NT2/D1 (cell line): Measurements from ENCODE around the gene SGO2.

Experiments used
- DNase-seq: peaks from one replicate; pipeline ENCODE4 v3.0.0-alpha.2; 2011; ENCODE audit warnings: low read depth, low spot score
- H3K27me3 ChIP-seq: 2 replicates; pipeline ENCODE4 v1.6.0; 2011; ENCODE audit warnings: mild to moderate bottlenecking; ENCODE audit not compliant: insufficient read length, insufficient read depth
- H3K36me3 ChIP-seq: 2 replicates; pipeline ENCODE4 v1.6.1; 2011; ENCODE audit warnings: mild to moderate bottlenecking, low read length, mixed read lengths; ENCODE audit not compliant: insufficient read depth, insufficient read length
- H3K4me1 ChIP-seq: 2 replicates; pipeline ENCODE4 v1.5.1; 2011; ENCODE audit not compliant: insufficient read depth, insufficient read length
- H3K4me3 ChIP-seq: 2 replicates; pipeline ENCODE4 v1.5.1; 2011; ENCODE audit warnings: low read depth; ENCODE audit not compliant: insufficient read length
- H3K9ac ChIP-seq: 2 replicates; pipeline ENCODE4 v1.6.0; 2011; ENCODE audit warnings: low read depth; ENCODE audit not compliant: insufficient read length
- H3K9me3 ChIP-seq: 2 replicates; pipeline ENCODE4 v1.5.1; 2011; ENCODE audit warnings: mild to moderate bottlenecking, low read length; ENCODE audit not compliant: insufficient read depth
- SUZ12 ChIP-seq: IDR thresholded peaks from 2 replicates; pipeline ENCODE4 v1.6.1; 2011; ENCODE audit not compliant: insufficient read length, insufficient read depth; ENCODE audit errors: extremely low read depth
- YY1 ChIP-seq: IDR thresholded peaks from 2 replicates; pipeline ENCODE4 v1.6.1; 2011; ENCODE audit not compliant: insufficient read length, insufficient read depth
- ZNF274 ChIP-seq: IDR thresholded peaks from 2 replicates; pipeline ENCODE4 v1.6.1; 2011; ENCODE audit warnings: mild to moderate bottlenecking, low read depth, low read length

Gene SGO2

GRCh38 chr2:200502196-200502595 is 23.8 kb upstream of the SGO2 start:
- H3K9me3 ChIP-seq = no peaks in the 10 kb centered on the region
- H3K9ac ChIP-seq = no peak overlapping the region
- H3K4me1 ChIP-seq = no peaks in the 10 kb centered on the region
- no peaks in the 10 kb centered on the region for H3K27me3 ChIP-seq
- H3K4me3 ChIP-seq = no peak overlapping the region
- no peak for DNase-seq
- H3K36me3 ChIP-seq = peaks cover 14% of the 10 kb centered on the region
- TF ChIP-seq ZNF274 = no peak
- no peak for TF ChIP-seq YY1
- TF ChIP-seq SUZ12 = no peak

GRCh38 chr2:200506679-200507078 is 19.3 kb upstream of the SGO2 start:
- H3K27me3 ChIP-seq = no peaks in the 10 kb centered on the region
- no peak overlapping the region for H3K4me3 ChIP-seq
- no peak for DNase-seq
- TF ChIP-seq YY1 (no peak), SUZ12 (no peak), ZNF274 (no peak)
- no peaks in the 10 kb centered on the region for H3K9me3 ChIP-seq
- H3K36me3 ChIP-seq = peaks cover 14% of the 10 kb centered on the region
- no peak overlapping the region for H3K9ac ChIP-seq
- peaks cover 4% of the 10 kb centered on the region for H3K4me1 ChIP-seq

GRCh38 chr2:200507179-200507578 is 18.8 kb upstream of the SGO2 start:
- H3K9me3 ChIP-seq = no peaks in the 10 kb centered on the region
- no peak overlapping the region for H3K9ac ChIP-seq
- TF ChIP-seq ZNF274 = no peak
- TF ChIP-seq YY1 = no peak
- no peak for TF ChIP-seq SUZ12
- H3K36me3 ChIP-seq = peaks cover 14% of the 10 kb centered on the region
- H3K4me3 ChIP-seq = no peak overlapping the region
- DNase-seq = no peak
- no peaks in the 10 kb centered on the region for H3K27me3 ChIP-seq
- H3K4me1 ChIP-seq = peaks cover 4% of the 10 kb centered on the region

- no peak for DNase-seq
- no peaks in the 10 kb centered on the region for H3K9me3 ChIP-seq
- H3K27me3 ChIP-seq = no peaks in the 10 kb centered on the region
- H3K4me1 ChIP-seq = peaks cover 4% of the 10 kb centered on the region
- peak overlapping the region; percentile 74 for H3K4me3 ChIP-seq
- peaks cover 5% of the 10 kb centered on the region for H3K36me3 ChIP-seq
- no peak for TF ChIP-seq SUZ12
- no peak for TF ChIP-seq YY1
- peak overlapping the region; percentile 88 for H3K9ac ChIP-seq
These were observed 16.8 kb upstream of the SGO2 start for GRCh38 chr2:200509235-200509611.

GRCh38 chr2:200509612-200510433 is 16.2 kb upstream of the SGO2 start, which contains the start of gene KCTD18:
Gene KCTD18 (minus strand): TSS chr2:200510068. CDS start chr2:200507016, 3,052 bp downstream.
- Histone ChIP-seq H3K4me1 (peaks cover 4% of the 10 kb centered on the region), H3K27me3 (no peaks in the 10 kb centered on the region), H3K9ac (peak within 1 kb of the TSS; percentile 88), H3K36me3 (peaks cover under 1% of the 10 kb centered on the region), H3K9me3 (no peaks in the 10 kb centered on the region), H3K4me3 (peak within 1 kb of the TSS; percentile 74)
- DNase-seq = peak; percentile 84
- TF ChIP-seq ZNF274 = no peak
- no peak for TF ChIP-seq YY1
- no peak for TF ChIP-seq SUZ12

- Histone ChIP-seq H3K4me1 (no peaks in the 10 kb centered on the region), H3K27me3 (no peaks in the 10 kb centered on the region), H3K9me3 (no peaks in the 10 kb centered on the region; the same call in 1 of the 2 replicates), H3K9ac (no peak overlapping the region), H3K36me3 (no peaks in the 10 kb centered on the region), H3K4me3 (no peak overlapping the region)
- TF ChIP-seq YY1 (no peak), SUZ12 (no peak), ZNF274 (no peak)
- no peak for DNase-seq
These were observed 10.9 kb upstream of the SGO2 start for GRCh38 chr2:200515155-200515554.

GRCh38 chr2:200523158-200523557 is 2.8 kb upstream of the SGO2 start:
- Histone ChIP-seq H3K27me3 (no peaks in the 10 kb centered on the region), H3K36me3 (no peaks in the 10 kb centered on the region), H3K9ac (no peak overlapping the region), H3K9me3 (no peaks in the 10 kb centered on the region), H3K4me3 (no peak overlapping the region), H3K4me1 (no peaks in the 10 kb centered on the region)
- TF ChIP-seq ZNF274 (no peak), SUZ12 (no peak), YY1 (no peak)
- no peak for DNase-seq
